ENCODE measurements around the gene IL1RAPL2.

DNA sequence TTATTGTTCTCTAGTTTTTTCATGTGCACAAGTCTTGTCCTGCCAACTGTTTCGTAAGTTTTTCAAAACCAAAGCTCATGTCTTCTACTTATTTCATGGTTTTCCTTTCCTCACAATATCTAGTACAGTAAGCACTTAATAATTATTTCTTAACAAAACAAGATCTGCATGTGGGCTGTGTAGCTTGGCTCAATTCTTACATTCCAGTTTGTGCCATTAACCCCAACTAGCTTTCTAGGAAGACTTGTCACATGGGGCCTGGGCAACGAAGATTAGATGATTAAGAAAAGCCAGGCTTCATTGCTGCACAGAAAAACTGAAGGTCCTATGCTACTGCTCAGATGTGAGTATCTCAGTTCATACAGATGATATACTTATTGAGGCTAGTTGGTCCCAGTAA lies 809.8 kb downstream of the IL1RAPL2 start:
- TF ChIP-seq, protein P1, sequence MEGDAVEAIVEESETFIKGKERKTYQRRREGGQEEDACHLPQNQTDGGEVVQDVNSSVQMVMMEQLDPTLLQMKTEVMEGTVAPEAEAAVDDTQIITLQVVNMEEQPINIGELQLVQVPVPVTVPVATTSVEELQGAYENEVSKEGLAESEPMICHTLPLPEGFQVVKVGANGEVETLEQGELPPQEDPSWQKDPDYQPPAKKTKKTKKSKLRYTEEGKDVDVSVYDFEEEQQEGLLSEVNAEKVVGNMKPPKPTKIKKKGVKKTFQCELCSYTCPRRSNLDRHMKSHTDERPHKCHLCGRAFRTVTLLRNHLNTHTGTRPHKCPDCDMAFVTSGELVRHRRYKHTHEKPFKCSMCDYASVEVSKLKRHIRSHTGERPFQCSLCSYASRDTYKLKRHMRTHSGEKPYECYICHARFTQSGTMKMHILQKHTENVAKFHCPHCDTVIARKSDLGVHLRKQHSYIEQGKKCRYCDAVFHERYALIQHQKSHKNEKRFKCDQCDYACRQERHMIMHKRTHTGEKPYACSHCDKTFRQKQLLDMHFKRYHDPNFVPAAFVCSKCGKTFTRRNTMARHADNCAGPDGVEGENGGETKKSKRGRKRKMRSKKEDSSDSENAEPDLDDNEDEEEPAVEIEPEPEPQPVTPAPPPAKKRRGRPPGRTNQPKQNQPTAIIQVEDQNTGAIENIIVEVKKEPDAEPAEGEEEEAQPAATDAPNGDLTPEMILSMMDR (IDR thresholded peaks at IDR 0.05) = no peak
- no peak for TF ChIP-seq POLR2AphosphoS5 (IDR thresholded peaks at IDR 0.05)
- no peak for TF ChIP-seq EP300 (IDR thresholded peaks at IDR 0.05)
- TF ChIP-seq POLR2A (IDR thresholded peaks at IDR 0.05; ENCODE audit: low read depth) = no peak

Data from esophagus muscularis mucosa (tissue), 4 donors.